CD4-positive, alpha-beta T cell treated with Interleukin-15 for 4 hours (primary cell): ENCODE results near the gene TLCD4.
"Not testable (repeated sequence)": the region's sequence is repeated elsewhere in the genome, so short reads cannot be mapped to it uniquely, and the experiment has no call there.

ENCODE experiments used
- DNase-seq: peaks from one replicate; pipeline ENCODE4 v3.0.0-alpha.2; 2020; ENCODE audit warnings: low spot score

The TLCD4 gene

GRCh38 chr1:95154096-95154495 is 36.9 kb downstream of the TLCD4 start:
- DNase-seq, result no peak

GRCh38 chr1:95165569-95165968 is 48.4 kb downstream of the TLCD4 start:
- not testable (repeated sequence) for DNase-seq
